Choroid plexus epithelial cell (primary cell): Measurements from ENCODE around the gene LMAN2L.
A peak's percentile ranks its signal among the peaks of the same experiment; 100 is the strongest.

ENCODE experiments used
- DNase-seq: peaks from one replicate; pipeline ENCODE4 v3.0.0-alpha.2; 2010; ENCODE audit warnings: low read depth
- H3K4me3 ChIP-seq: 2 replicates; pipeline ENCODE4 v1.5.1; 2011; ENCODE audit warnings: low read depth, mild to moderate bottlenecking, control low read depth, low read length, moderate library complexity
- TF ChIP-seq, protein P1 (sequence below): conservative IDR thresholded peaks from 2 replicates; pipeline ENCODE4 v1.5.1; 2011; ENCODE audit warnings: low read depth, mild to moderate bottlenecking, control low read depth, inconsistent platforms, low read length, moderate library complexity

LMAN2L gene, protein sequence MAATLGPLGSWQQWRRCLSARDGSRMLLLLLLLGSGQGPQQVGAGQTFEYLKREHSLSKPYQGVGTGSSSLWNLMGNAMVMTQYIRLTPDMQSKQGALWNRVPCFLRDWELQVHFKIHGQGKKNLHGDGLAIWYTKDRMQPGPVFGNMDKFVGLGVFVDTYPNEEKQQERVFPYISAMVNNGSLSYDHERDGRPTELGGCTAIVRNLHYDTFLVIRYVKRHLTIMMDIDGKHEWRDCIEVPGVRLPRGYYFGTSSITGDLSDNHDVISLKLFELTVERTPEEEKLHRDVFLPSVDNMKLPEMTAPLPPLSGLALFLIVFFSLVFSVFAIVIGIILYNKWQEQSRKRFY

DNA sequence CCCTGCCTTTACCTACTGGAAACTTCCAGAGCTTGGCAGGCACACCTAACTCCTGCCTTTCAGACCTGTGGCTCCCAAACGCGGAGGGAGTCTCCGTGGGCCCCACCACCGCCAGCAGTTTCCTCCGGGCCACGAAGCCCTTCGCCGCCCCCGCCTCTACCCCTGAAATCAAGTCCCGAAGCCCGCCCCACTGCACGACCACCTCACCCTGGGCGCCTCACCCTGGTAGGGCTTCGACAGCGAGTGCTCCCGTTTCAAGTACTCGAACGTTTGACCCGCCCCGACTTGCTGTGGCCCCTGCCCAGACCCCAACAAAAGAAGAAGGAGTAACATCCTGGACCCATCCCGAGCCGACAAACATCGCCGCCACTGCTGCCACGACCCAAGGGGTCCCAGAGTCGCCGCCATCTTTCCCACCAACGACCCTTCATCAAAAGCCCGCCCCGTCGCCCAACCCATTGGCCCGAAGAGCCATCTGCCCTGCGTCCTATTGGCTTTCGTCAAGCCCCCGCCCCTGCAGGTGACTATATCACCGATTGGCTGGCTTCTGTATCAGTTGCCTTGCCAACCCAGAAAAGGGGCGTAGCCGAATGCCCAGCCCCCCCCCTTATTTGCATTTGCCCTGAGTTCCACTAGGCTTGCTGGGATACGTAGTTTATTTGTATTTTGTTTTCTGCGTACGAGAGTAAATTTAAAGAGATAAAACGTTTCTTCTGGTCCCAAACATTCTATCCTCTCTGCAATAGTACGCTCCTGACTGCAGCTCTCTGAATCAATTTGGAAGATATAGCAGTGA is at the start of gene LMAN2L:
TSS of gene LMAN2L (minus strand) at position 432 of the 796 bp plus-strand sequence. CDS start at position 408, 24 bp downstream.
- peak within 1 kb of the TSS; percentile 91 for H3K4me3 ChIP-seq
- DNase-seq = peak; percentile 98
- TF ChIP-seq, protein P1, sequence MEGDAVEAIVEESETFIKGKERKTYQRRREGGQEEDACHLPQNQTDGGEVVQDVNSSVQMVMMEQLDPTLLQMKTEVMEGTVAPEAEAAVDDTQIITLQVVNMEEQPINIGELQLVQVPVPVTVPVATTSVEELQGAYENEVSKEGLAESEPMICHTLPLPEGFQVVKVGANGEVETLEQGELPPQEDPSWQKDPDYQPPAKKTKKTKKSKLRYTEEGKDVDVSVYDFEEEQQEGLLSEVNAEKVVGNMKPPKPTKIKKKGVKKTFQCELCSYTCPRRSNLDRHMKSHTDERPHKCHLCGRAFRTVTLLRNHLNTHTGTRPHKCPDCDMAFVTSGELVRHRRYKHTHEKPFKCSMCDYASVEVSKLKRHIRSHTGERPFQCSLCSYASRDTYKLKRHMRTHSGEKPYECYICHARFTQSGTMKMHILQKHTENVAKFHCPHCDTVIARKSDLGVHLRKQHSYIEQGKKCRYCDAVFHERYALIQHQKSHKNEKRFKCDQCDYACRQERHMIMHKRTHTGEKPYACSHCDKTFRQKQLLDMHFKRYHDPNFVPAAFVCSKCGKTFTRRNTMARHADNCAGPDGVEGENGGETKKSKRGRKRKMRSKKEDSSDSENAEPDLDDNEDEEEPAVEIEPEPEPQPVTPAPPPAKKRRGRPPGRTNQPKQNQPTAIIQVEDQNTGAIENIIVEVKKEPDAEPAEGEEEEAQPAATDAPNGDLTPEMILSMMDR = no peak

DNA sequence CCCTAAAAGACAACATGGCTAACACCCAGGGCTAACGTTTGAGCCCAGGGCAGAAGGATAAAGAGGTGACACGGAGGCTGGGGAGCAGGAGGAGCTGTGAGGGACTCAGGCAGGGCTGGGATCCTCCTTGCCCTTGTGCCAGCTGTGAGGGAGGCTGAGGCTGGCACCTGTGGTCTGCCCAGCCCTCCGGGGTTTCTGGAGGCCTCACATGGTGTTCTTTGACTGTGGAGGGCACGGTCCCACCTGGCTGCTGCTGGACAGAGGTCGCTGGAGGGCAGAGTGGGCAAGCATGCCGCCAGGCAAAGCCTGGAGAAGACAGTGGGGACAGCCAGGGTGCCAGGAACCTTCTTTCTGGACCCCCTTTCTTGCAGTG is 49.4 kb upstream of the LMAN2L start:
- H3K4me3 ChIP-seq = no peak overlapping the region
- no peak for DNase-seq
- TF ChIP-seq, protein P1 = no peak

DNA sequence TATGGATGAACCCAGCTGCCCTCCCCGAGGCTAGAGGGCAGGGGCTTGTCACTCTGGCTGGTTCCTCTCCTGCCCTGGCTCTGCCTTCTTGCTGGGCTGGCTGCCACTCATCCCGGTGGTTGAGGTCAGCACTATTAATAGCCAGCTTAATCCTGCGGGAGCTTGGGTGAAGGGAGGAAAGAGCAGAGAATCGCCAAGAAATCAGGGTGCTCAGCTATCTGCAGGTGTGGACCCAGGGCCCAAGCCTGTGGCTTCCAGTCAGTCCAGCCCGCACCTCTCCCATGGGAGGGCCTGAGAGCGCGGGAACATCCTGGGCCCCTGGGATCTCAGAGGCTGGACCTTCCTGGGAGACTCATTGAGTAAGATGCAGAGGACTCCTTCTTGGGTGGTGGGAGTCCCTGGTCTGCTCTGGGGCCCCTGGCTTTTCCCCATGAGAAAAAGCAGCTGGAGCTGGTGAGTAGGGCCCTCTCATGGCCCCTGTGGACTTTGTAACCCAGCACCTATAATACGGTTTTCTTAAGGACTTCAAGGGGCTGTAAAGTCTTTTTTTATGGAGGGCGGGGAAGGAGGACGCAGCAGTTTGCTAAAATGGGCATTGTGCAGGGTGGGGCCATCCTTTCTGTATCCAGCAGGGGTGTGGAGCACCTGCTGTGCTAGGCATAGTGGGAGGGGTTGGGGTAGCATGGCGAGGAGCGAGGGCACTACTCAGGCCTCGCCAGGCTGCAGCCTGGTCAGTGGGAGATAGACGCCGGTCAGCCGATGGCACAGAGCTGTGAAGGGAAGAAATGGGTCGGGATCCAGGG is 48.8 kb upstream of the LMAN2L start:
- H3K4me3 ChIP-seq = no peak overlapping the region
- TF ChIP-seq, protein P1 = no peak
- peak; percentile 14 for DNase-seq

DNA sequence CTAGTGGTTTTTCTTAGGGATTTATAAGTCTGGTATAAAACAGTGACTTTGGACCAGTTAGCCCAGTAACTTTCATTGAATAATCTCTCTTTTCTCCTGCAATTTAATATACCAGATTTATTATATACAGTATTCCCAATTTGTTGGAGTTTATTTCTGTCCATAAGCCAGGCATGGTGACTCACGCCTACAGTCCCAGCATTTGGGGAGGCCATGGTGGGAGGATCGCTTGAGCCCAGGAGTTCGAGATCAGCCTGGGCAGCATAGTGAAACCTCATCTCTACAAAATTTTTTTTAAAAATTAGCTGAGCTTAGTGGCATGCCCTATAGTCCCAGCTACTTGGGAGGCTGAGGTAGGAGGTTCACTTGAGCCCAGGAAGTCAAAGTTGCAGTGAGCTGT is 47.5 kb upstream of the LMAN2L start:
- no peak for DNase-seq
- TF ChIP-seq, protein P1 = no peak
- H3K4me3 ChIP-seq = no peak overlapping the region

DNA sequence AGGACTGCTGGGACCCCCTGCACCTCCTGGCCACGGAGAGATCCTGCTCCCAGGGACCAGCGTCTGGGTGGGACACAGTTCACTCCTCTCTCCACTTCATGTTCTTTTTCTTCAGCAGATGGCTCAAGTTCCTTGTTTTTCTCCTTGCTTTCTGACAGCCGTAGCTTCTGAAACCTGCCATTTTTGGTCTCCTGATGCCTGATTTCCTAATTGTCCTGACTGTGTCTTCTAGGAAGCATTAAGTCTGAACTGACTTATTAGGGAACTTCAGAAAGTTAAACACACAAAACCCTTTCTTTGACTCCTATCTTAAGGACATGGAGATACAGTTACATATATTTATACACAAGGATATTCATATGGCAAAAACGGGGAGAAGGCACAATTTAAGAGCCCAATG is 43.5 kb upstream of the LMAN2L start:
- no peak overlapping the region for H3K4me3 ChIP-seq
- no peak for DNase-seq
- TF ChIP-seq, protein P1 = no peak

DNA sequence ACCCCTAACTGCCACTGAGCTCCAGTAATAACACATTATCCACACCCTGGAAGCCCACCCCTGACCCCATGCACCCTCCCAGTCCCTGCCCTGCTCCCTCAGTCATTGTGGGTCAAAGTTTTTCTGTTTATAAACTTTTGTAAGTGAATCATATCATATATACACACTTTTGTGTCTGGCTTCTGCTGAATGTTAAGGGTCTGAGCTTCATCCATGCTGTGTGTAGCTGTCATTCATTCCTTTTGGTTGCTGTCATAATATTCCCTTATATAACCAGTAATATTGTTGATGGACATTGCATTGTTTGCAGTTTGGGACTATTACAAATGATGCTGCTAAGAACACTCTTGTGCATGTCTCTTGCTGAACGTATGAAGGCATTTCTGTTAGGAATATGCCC is 35.3 kb upstream of the LMAN2L start:
- no peak for DNase-seq
- TF ChIP-seq, protein P1 = no peak
- no peak overlapping the region for H3K4me3 ChIP-seq
